Panc1 (cell line): Measurements from ENCODE around the gene IGSF21.

Experiments
- CTCF ChIP-seq: fragments of 450-650 bp; IDR thresholded peaks from 2 replicates; pipeline ENCODE4 v1.5.1; 2017; ENCODE audit warnings: mild to moderate bottlenecking
- POLR2AphosphoS5 ChIP-seq: IDR thresholded peaks from 2 replicates; pipeline ENCODE4 v1.6.1; 2012; ENCODE audit warnings: mild to moderate bottlenecking, low read depth, low read length, moderate library complexity
- SIN3A ChIP-seq: IDR thresholded peaks from 2 replicates; pipeline ENCODE4 v1.6.1; 2012; ENCODE audit warnings: low read depth, mild to moderate bottlenecking, low read length, moderate library complexity, borderline replicate concordance; ENCODE audit not compliant: insufficient read depth

GRCh38 chr1:18419845-18420184 lies 312.2 kb downstream of the IGSF21 start:
- TF ChIP-seq CTCF: no peak
- TF ChIP-seq POLR2AphosphoS5: no peak
- no peak for TF ChIP-seq SIN3A
